AG04449 (cell line): ENCODE results near the gene LRP11.
"Not testable (repeated sequence)": the region's sequence is repeated elsewhere in the genome, so short reads cannot be mapped to it uniquely, and the experiment has no call there.

Experiments used
- CTCF ChIA-PET: fragments of 350-600 bp; formaldehyde crosslinking; extraction: SDS; loops from one replicate; lab custom pipeline; 2021; ENCODE audit warnings: antibody characterized with exemption; lab: Yijun Ruan, JAX
- POLR2A ChIA-PET: fragments of 400-600, 350-600 bp; formaldehyde crosslinking; extraction: SDS; loops from one replicate; lab custom pipeline; 2020; ENCODE audit warnings: antibody characterized with exemption, inconsistent platforms; lab: Yijun Ruan, JAX
- DNase-seq: peaks from one replicate; pipeline ENCODE4 v3.0.0-alpha.2; 2010; ENCODE audit warnings: low read depth, low spot score
- H3K4me3 ChIP-seq: 2 replicates; pipeline ENCODE4 v1.5.1; 2011; ENCODE audit warnings: low read depth, mild to moderate bottlenecking, control low read depth, low read length
- TF ChIP-seq, protein P1 (sequence below): IDR thresholded peaks from one replicate; pipeline ENCODE4 v1.5.1; 2011; ENCODE audit warnings: mild to moderate bottlenecking, moderate library complexity, low read length, control low read depth, inconsistent platforms; ENCODE audit not compliant: insufficient read depth; ENCODE audit errors: missing control alignments

The LRP11 gene

DNA sequence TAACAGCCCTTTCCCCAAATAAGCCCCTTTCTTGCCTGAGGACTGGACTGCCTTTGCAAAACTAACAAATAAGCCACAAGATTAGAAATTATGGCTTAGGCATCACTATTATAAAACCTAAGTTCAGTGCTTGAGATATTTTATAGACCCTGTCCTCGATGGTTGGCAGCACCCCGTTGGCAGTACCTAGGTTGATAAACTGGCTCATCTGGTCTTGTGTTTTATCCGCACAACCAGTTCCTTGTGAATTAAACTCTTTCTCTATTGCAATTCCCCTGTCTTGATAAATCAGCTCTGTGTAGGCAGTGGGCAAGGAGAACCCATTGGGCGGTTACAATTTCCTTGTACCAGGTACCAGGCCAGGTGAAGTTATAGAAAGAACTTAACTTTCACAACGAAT lies 6.6 kb downstream of the LRP11 start:
- no peak for DNase-seq
- peak overlapping the region; percentile 59; the same call in 1 of the 2 replicates for H3K4me3 ChIP-seq
- TF ChIP-seq, protein P1, sequence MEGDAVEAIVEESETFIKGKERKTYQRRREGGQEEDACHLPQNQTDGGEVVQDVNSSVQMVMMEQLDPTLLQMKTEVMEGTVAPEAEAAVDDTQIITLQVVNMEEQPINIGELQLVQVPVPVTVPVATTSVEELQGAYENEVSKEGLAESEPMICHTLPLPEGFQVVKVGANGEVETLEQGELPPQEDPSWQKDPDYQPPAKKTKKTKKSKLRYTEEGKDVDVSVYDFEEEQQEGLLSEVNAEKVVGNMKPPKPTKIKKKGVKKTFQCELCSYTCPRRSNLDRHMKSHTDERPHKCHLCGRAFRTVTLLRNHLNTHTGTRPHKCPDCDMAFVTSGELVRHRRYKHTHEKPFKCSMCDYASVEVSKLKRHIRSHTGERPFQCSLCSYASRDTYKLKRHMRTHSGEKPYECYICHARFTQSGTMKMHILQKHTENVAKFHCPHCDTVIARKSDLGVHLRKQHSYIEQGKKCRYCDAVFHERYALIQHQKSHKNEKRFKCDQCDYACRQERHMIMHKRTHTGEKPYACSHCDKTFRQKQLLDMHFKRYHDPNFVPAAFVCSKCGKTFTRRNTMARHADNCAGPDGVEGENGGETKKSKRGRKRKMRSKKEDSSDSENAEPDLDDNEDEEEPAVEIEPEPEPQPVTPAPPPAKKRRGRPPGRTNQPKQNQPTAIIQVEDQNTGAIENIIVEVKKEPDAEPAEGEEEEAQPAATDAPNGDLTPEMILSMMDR: no peak
- ChIA-PET CTCF (interaction anchor here (1.6 to 1.9 kb wide), 3 partner anchors 17 to 23 kb away, joined by 3 to 10 read pairs (median 6); no protein-coding TSS in a partner anchor), POLR2A (no interaction called here)

DNA sequence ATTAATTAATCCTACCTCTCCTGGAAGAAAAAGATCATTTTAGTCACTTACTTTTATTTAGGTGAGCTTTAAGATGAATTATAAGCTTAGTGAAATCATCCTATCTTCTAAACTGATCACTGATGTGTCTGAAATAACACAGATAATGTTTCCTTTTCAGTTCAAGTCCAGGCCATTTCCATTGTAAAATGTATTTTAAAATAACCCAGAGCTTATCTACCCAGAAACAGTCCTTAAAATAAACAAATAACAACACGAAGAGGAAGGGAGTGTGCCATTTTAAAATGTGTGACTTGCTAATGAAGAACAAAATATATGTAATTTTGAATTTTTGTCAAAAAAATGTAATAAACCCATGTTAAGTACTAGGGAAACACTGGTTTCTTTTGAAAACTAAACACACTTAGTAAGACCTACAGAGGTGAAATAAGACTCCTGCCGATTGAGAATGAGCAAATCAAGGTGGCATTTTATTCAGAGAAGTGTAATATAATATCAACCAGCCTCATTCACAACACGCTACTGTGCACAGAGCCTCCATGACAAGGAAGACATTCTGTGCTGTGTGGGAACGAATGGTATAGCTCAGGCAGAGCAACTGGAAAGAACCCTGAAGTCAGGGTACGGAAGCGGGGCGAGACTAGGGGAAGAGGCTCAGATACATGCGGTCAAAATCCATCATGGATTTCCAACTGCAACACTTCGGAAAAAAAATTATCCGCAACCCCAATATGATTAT lies 7.7 kb downstream of the LRP11 start:
- POLR2A ChIA-PET: no interaction called here
- CTCF ChIA-PET: interaction anchor here (0.9 to 1.9 kb wide), 4 partner anchors 9 to 22 kb away, joined by 3 to 10 read pairs (median 5); no protein-coding TSS in a partner anchor
- DNase-seq: no peak
- H3K4me3 ChIP-seq: peak overlapping the region; percentile 59
- TF ChIP-seq, protein P1: no peak

DNA sequence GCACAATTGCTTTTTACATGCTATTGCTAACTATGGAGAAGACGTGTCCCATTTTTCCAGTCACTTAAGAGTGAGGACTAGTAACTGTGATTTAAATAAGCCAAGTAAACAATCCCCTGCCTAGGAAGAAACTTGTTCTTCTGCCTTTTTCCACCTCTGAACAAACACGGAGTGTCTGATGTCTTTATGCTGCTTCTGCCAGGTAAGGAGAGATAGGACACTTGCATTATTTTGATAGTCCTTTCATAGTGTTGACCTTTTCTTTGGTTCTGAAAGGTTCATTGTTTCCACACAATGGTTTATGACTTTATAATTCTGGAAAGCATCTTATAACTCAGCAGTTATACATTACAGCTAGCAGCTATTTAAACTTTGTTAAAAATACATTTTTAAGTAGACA lies 8.4 kb downstream of the LRP11 start:
- DNase-seq: no peak
- ChIA-PET CTCF (interaction anchor here (0.9 to 1.9 kb wide), 3 partner anchors 9 to 22 kb away, joined by 3 to 10 read pairs (median 4); no protein-coding TSS in a partner anchor), POLR2A (no interaction called here)
- TF ChIP-seq, protein P1: no peak
- H3K4me3 ChIP-seq: peak overlapping the region; percentile 59

DNA sequence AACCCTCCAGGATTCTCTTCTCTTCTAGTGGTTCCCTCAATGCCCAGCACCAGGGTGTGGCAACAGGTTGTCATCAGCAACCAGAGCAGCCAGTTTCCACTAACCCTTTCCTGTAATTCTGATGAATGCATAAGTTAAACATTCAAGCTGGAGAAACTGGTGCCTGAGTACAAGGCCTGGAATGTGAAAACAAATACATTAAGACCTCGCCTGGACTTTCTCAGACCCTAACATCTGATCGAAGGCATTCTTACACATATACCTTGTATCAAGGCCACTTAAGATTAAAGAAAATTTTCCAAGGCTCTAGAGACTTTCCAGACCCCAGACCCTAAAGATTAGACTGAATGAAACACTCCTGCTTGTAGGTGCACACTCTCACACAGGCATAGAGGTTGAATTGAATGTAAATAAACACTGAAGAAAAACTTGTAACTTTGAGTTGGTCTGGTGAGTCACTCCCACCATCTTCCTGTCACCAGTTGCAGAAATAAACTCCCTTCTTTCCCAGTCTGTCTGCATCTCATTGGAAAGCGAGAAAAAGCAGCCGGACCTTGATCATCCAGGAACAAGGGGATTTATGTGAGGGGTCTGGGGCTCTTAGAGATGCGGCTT lies 9.0 kb downstream of the LRP11 start:
- peak overlapping the region; percentile 59 for H3K4me3 ChIP-seq
- peak; percentile 77 for DNase-seq
- ChIA-PET POLR2A (interaction anchor here (1.4 kb wide), 1 partner anchor 15 kb away, joined by 6 read pairs; no protein-coding TSS in a partner anchor), CTCF (interaction anchor here (1.4 to 1.6 kb wide), 2 partner anchors 15 to 20 kb away, joined by 5 to 9 read pairs; no protein-coding TSS in a partner anchor)
- TF ChIP-seq, protein P1: no peak

DNA sequence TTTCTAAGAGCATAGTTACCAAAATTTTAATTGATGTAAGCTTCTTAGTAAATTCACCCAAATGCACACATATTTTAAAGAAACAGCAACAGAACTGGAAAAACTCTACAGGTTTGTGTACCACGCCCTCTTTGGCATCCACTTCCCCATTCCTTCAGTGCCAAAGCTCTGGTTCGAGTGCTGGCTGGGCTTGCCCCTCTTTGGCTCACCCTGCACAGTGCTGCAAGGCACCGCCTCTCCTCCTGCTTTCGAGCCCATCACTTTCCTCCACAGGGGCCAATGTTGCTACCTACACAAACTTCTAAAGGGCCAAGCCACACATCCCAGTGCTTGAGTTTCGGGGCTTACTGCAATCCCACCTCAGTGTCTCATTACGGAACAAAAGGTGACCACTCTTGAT lies 9.6 kb downstream of the LRP11 start:
- CTCF ChIA-PET: interaction anchor here (0.9 to 1.6 kb wide), 5 partner anchors 9 to 20 kb away, joined by 3 to 9 read pairs (median 5); no protein-coding TSS in a partner anchor
- POLR2A ChIA-PET: interaction anchor here (1.4 kb wide), 1 partner anchor 14 kb away, joined by 6 read pairs; no protein-coding TSS in a partner anchor
- TF ChIP-seq, protein P1: no peak
- no peak overlapping the region; the same call in 1 of the 2 replicates for H3K4me3 ChIP-seq
- DNase-seq: no peak

DNA sequence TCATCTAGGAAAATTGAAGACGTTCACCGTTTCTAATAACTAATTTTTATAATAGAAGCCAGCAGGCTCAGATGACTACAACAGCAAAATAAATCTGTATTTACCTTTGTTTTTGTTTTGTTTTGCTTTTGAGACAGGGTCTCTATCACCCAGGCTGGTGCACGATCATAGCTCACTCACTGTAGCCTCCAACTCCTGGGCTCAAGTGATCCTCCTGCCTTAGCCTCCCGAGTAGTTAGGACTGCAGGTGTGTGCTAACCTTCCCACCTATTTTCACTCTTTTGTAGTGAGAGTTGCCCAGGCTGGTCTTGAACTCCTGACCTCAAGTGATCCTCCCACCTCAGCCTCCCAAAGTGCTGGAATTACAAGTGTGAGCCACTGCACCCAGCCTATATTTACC lies 10.1 kb downstream of the LRP11 start:
- not testable (repeated sequence) for DNase-seq, H3K4me3 ChIP-seq
- CTCF ChIA-PET: interaction anchor here (0.9 to 1.6 kb wide), 6 partner anchors 8 to 20 kb away, joined by 3 to 9 read pairs (median 4); no protein-coding TSS in a partner anchor
- POLR2A ChIA-PET: interaction anchor here (1.4 kb wide), 1 partner anchor 14 kb away, joined by 6 read pairs; no protein-coding TSS in a partner anchor
